ENCODE data around the gene NUMB. TPM values are rescaled to one million over a fixed set of nuclear protein-coding genes. Genes with fewer than 3 reads are reported as not detected.
"Not testable (repeated sequence)": the region's sequence is repeated elsewhere in the genome, so short reads cannot be mapped to it uniquely, and the experiment has no call there.

Gene NUMB
- total RNA-seq, 1 donor from 2014 or later: 54.8 TPM

GRCh38 chr14:73426877-73427276, 31.5 kb downstream of the NUMB start:
- peaks cover 9% of the 10 kb centered on the region for H3K36me3 Mint-ChIP-seq (ENCODE audit: low read depth)
- H3K27me3 Mint-ChIP-seq: no peaks in the 10 kb centered on the region
- no peak overlapping the region for H3K4me3 Mint-ChIP-seq
- H3K4me1 Mint-ChIP-seq: peaks cover 12% of the 10 kb centered on the region
- H3K27ac Mint-ChIP-seq: no peak overlapping the region
- no peak for DNase-seq
- no peaks in the 10 kb centered on the region for H3K9me3 Mint-ChIP-seq
- intact Hi-C loops (cut with micrococcal nuclease): no loop called here

GRCh38 chr14:73424453-73424852, 33.9 kb downstream of the NUMB start:
- H3K27ac Mint-ChIP-seq: no peak overlapping the region
- no peaks in the 10 kb centered on the region for H3K27me3 Mint-ChIP-seq
- intact Hi-C loops (cut with micrococcal nuclease): no loop called here
- peaks cover 15% of the 10 kb centered on the region for H3K4me1 Mint-ChIP-seq
- no peak overlapping the region for H3K4me3 Mint-ChIP-seq
- H3K9me3 Mint-ChIP-seq: no peaks in the 10 kb centered on the region
- no peak for DNase-seq
- peaks cover 17% of the 10 kb centered on the region for H3K36me3 Mint-ChIP-seq (ENCODE audit: low read depth)

- intact Hi-C loops (cut with micrococcal nuclease); H3K4me3 Mint-ChIP-seq; H3K27me3 Mint-ChIP-seq; H3K27ac Mint-ChIP-seq; H3K9me3 Mint-ChIP-seq: not testable (repeated sequence)
- peak; percentile 17 for DNase-seq
- peaks cover 15% of the 10 kb centered on the region for H3K4me1 Mint-ChIP-seq
- H3K36me3 Mint-ChIP-seq (ENCODE audit: low read depth): peaks cover 17% of the 10 kb centered on the region
Observed at GRCh38 chr14:73423092-73423491, 35.3 kb downstream of the NUMB start.

GRCh38 chr14:73422515-73422914, 35.8 kb downstream of the NUMB start:
- H3K27ac Mint-ChIP-seq: no peak overlapping the region
- peaks cover 17% of the 10 kb centered on the region for H3K36me3 Mint-ChIP-seq (ENCODE audit: low read depth)
- H3K4me1 Mint-ChIP-seq: peaks cover 15% of the 10 kb centered on the region
- no peaks in the 10 kb centered on the region for H3K27me3 Mint-ChIP-seq
- no peaks in the 10 kb centered on the region for H3K9me3 Mint-ChIP-seq
- intact Hi-C loops (cut with micrococcal nuclease): no loop called here
- H3K4me3 Mint-ChIP-seq: no peak overlapping the region
- DNase-seq: no peak

- intact Hi-C loops (cut with micrococcal nuclease): no loop called here
- H3K4me1 Mint-ChIP-seq: peaks cover 15% of the 10 kb centered on the region
- no peak overlapping the region for H3K27ac Mint-ChIP-seq
- no peaks in the 10 kb centered on the region for H3K9me3 Mint-ChIP-seq
- H3K4me3 Mint-ChIP-seq: no peak overlapping the region
- peak; percentile 12 for DNase-seq
- H3K36me3 Mint-ChIP-seq (ENCODE audit: low read depth): peaks cover 20% of the 10 kb centered on the region
- H3K27me3 Mint-ChIP-seq: no peaks in the 10 kb centered on the region
Observed at GRCh38 chr14:73418227-73418626, 40.1 kb downstream of the NUMB start.

- peaks cover 25% of the 10 kb centered on the region for H3K36me3 Mint-ChIP-seq (ENCODE audit: low read depth)
- H3K4me1 Mint-ChIP-seq; H3K27me3 Mint-ChIP-seq; H3K27ac Mint-ChIP-seq; DNase-seq; H3K9me3 Mint-ChIP-seq; intact Hi-C loops (cut with micrococcal nuclease); H3K4me3 Mint-ChIP-seq: not testable (repeated sequence)
Observed at GRCh38 chr14:73406248-73406647, 52.1 kb downstream of the NUMB start.

GRCh38 chr14:73403181-73403752, 55.1 kb downstream of the NUMB start:
- Mint-ChIP-seq H3K36me3 (ENCODE audit: low read depth) (peaks cover 12% of the 10 kb centered on the region), H3K4me1 (no peaks in the 10 kb centered on the region), H3K9me3 (no peaks in the 10 kb centered on the region), H3K27me3 (no peaks in the 10 kb centered on the region), H3K4me3 (no peak overlapping the region), H3K27ac (no peak overlapping the region)
- DNase-seq: no peak
- intact Hi-C loops (cut with micrococcal nuclease): no loop called here

- peaks cover 14% of the 10 kb centered on the region for H3K36me3 Mint-ChIP-seq (ENCODE audit: low read depth)
- no peaks in the 10 kb centered on the region for H3K27me3 Mint-ChIP-seq
- no peaks in the 10 kb centered on the region for H3K9me3 Mint-ChIP-seq
- no peak overlapping the region for H3K4me3 Mint-ChIP-seq
- H3K27ac Mint-ChIP-seq: no peak overlapping the region
- no peaks in the 10 kb centered on the region for H3K4me1 Mint-ChIP-seq
- intact Hi-C loops (cut with micrococcal nuclease): no loop called here
- DNase-seq: peak; percentile 8
Observed at GRCh38 chr14:73402579-73402978, 55.8 kb downstream of the NUMB start.

GRCh38 chr14:73397810-73398209, 60.5 kb downstream of the NUMB start:
- Mint-ChIP-seq H3K4me1 (peaks cover 7% of the 10 kb centered on the region), H3K9me3 (no peaks in the 10 kb centered on the region), H3K36me3 (ENCODE audit: low read depth) (peaks cover 7% of the 10 kb centered on the region), H3K4me3 (no peak overlapping the region), H3K27ac (no peak overlapping the region), H3K27me3 (no peaks in the 10 kb centered on the region)
- intact Hi-C loops (cut with micrococcal nuclease): no loop called here
- no peak for DNase-seq

GRCh38 chr14:73394317-73394716, 64.0 kb downstream of the NUMB start:
- no peak for DNase-seq
- H3K9me3 Mint-ChIP-seq: no peaks in the 10 kb centered on the region
- no peak overlapping the region for H3K27ac Mint-ChIP-seq
- peaks cover 10% of the 10 kb centered on the region for H3K4me1 Mint-ChIP-seq
- peaks cover 10% of the 10 kb centered on the region for H3K36me3 Mint-ChIP-seq (ENCODE audit: low read depth)
- H3K4me3 Mint-ChIP-seq: no peak overlapping the region
- H3K27me3 Mint-ChIP-seq: no peaks in the 10 kb centered on the region
- intact Hi-C loops (cut with micrococcal nuclease): loop anchor here (5.0 kb wide), 1 partner anchor 73 kb away; no protein-coding TSS in a partner anchor

- intact Hi-C loops (cut with micrococcal nuclease): loop anchor here (5.0 kb wide), 1 partner anchor 74 kb away; no protein-coding TSS in a partner anchor
- Mint-ChIP-seq H3K9me3 (no peaks in the 10 kb centered on the region), H3K4me3 (no peak overlapping the region), H3K36me3 (ENCODE audit: low read depth) (peaks cover 10% of the 10 kb centered on the region), H3K4me1 (peaks cover 10% of the 10 kb centered on the region), H3K27me3 (no peaks in the 10 kb centered on the region), H3K27ac (no peak overlapping the region)
- no peak for DNase-seq
Observed at GRCh38 chr14:73393375-73393774, 65.0 kb downstream of the NUMB start.

GRCh38 chr14:73392329-73393257, 65.8 kb downstream of the NUMB start:
- Mint-ChIP-seq H3K27ac (peak overlapping the region; percentile 14), H3K4me3 (no peak overlapping the region), H3K36me3 (ENCODE audit: low read depth) (peaks cover 8% of the 10 kb centered on the region), H3K27me3 (no peaks in the 10 kb centered on the region), H3K9me3 (no peaks in the 10 kb centered on the region), H3K4me1 (peaks cover 10% of the 10 kb centered on the region)
- DNase-seq: no peak
- intact Hi-C loops (cut with micrococcal nuclease): loop anchor here (5.0 kb wide), 1 partner anchor 75 kb away; no protein-coding TSS in a partner anchor

GRCh38 chr14:73387860-73388259, 70.5 kb downstream of the NUMB start:
- not testable (repeated sequence) for H3K4me3 Mint-ChIP-seq

GRCh38 chr14:73386342-73386741, 72.0 kb downstream of the NUMB start:
- H3K27ac Mint-ChIP-seq: no peak overlapping the region
- H3K27me3 Mint-ChIP-seq: no peaks in the 10 kb centered on the region
- no peaks in the 10 kb centered on the region for H3K4me1 Mint-ChIP-seq
- intact Hi-C loops (cut with micrococcal nuclease): no loop called here
- peaks cover 11% of the 10 kb centered on the region for H3K36me3 Mint-ChIP-seq (ENCODE audit: low read depth)
- DNase-seq: no peak
- no peak overlapping the region for H3K4me3 Mint-ChIP-seq
- H3K9me3 Mint-ChIP-seq: no peaks in the 10 kb centered on the region

More at GRCh38 chr14:73387860-73388259, 70.5 kb downstream of the NUMB start:
- H3K36me3 Mint-ChIP-seq (ENCODE audit: low read depth); intact Hi-C loops (cut with micrococcal nuclease); H3K27ac Mint-ChIP-seq; H3K9me3 Mint-ChIP-seq; H3K27me3 Mint-ChIP-seq; DNase-seq; H3K4me1 Mint-ChIP-seq: not testable (repeated sequence)
